Testis (tissue), 2 donors: Measurements from ENCODE around the gene PPP2R2C.

Source experiments
- CTCF ChIP-seq, 3 experiments: fragments of 450-650 bp in 2 of 3; fragments of 200-600 bp in 1 of 3; sonication (generic) in 1 of 3; IDR thresholded peaks; one replicate each; pipeline ENCODE4 v1.5.1; 2016 to 2019; ENCODE audit warnings: antibody characterized with exemption in 3 of 3, mild to moderate bottlenecking in 2 of 3, moderate library complexity in 1 of 3
- POLR2A ChIP-seq: fragments of 450-650 bp; IDR thresholded peaks from one replicate; pipeline ENCODE4 v1.6.1; 2017; ENCODE audit warnings: antibody characterized with exemption, mild to moderate bottlenecking, moderate library complexity

GRCh38 chr4:6349896-6350603, 122.4 kb downstream of the PPP2R2C start:
- TF ChIP-seq POLR2A = no peak
- no peak for TF ChIP-seq CTCF (IDR thresholded peaks at IDR 0.05)
